PC-9 (cell line): ENCODE data around the gene MDN1. TPM values are rescaled to one million over a fixed set of nuclear protein-coding genes. Genes with fewer than 3 reads are reported as not detected.

ENCODE experiments used
- BruUV-seq: library from RNA; stranded (reverse); fragments of 400-500 nt; replicated peaks from 2 replicates; lab custom pipeline; 2021; lab: Mats Ljungman, UMichigan
- CTCF ChIA-PET: fragments of 300-600 bp; sonication (Branson Sonifier 250); formaldehyde crosslinking; loops from one replicate; lab custom pipeline; 2022; ENCODE audit warnings: antibody characterized with exemption; lab: Charles Lee
- POLR2A ChIA-PET: fragments of 300-600 bp; sonication (Branson Sonifier 250); formaldehyde crosslinking; loops from one replicate; lab custom pipeline; 2022; ENCODE audit warnings: antibody characterized with exemption; ENCODE audit not compliant: unreplicated experiment; lab: Charles Lee
- DNase-seq, 2 experiments: peaks; one replicate each; pipeline versions ENCODE4 v3.0.0 to v3.0.0-alpha.2; 2015 to 2022; ENCODE audit warnings: mixed read lengths in 1 of 2
- H2AFZ ChIP-seq: fragments of 200-600 bp; sonication (generic); 2 replicates; pipeline ENCODE4 v1.8.1; 2017; ENCODE audit warnings: antibody characterized with exemption
- H3F3A ChIP-seq: fragments of 200-600 bp; sonication (generic); 2 replicates; pipeline ENCODE4 v1.8.1; 2017; ENCODE audit warnings: antibody characterized with exemption, mild to moderate bottlenecking, low read depth; ENCODE audit not compliant: insufficient read depth
- H3K27ac ChIP-seq: fragments of 200-600 bp; sonication (generic); 2 replicates; pipeline ENCODE4 v1.6.1; 2016; ENCODE audit warnings: mixed run types
- H3K27me3 ChIP-seq: fragments of 200-600 bp; sonication (generic); 2 replicates; pipeline ENCODE4 v1.6.1; 2016; ENCODE audit warnings: low read depth, mixed run types; ENCODE audit not compliant: insufficient read depth
- H3K36me3 ChIP-seq: fragments of 200-600 bp; sonication (generic); 2 replicates; pipeline ENCODE4 v1.6.1; 2016; ENCODE audit warnings: low read depth, mixed run types
- H3K4me1 ChIP-seq: fragments of 200-600 bp; sonication (generic); replicated peaks from 2 replicates; pipeline ENCODE4 v1.6.1; 2016; ENCODE audit warnings: mixed run types; ENCODE audit not compliant: insufficient read depth
- H3K4me2 ChIP-seq: fragments of 200-600 bp; sonication (generic); 2 replicates; pipeline ENCODE4 v1.6.1; 2017; ENCODE audit warnings: mixed run types
- H3K4me3 ChIP-seq: fragments of 200-600 bp; sonication (generic); 2 replicates; pipeline ENCODE4 v1.6.1; 2016; ENCODE audit warnings: mixed run types
- H3K79me2 ChIP-seq: fragments of 200-600 bp; sonication (generic); 2 replicates; pipeline ENCODE4 v1.6.1; 2017; ENCODE audit warnings: low read depth, mixed run types
- H3K9me2 ChIP-seq: fragments of 200-600 bp; sonication (generic); 2 replicates; pipeline ENCODE4 v1.8.1; 2017; ENCODE audit warnings: mild to moderate bottlenecking; ENCODE audit not compliant: insufficient read depth
- H3K9me3 ChIP-seq: fragments of 200-600 bp; sonication (generic); 2 replicates; pipeline ENCODE4 v1.8.1; 2016; ENCODE audit warnings: low read depth; ENCODE audit not compliant: insufficient read depth
- H4K20me1 ChIP-seq: fragments of 200-600 bp; sonication (generic); 2 replicates; pipeline ENCODE4 v1.8.1; 2017; ENCODE audit not compliant: insufficient read depth
- CTCF ChIP-seq: fragments of 200-600 bp; sonication (generic); conservative IDR thresholded peaks from 2 replicates; pipeline ENCODE4 v1.6.1; 2017; ENCODE audit warnings: mixed run types, antibody characterized with exemption, mild to moderate bottlenecking, moderate library complexity
- EZH2 ChIP-seq: fragments of 200-600 bp; sonication (generic); IDR thresholded peaks from 2 replicates; pipeline ENCODE4 v1.8.0; 2017; ENCODE audit warnings: antibody characterized with exemption, low read depth
- intact Hi-C: fragments of 100-400 bp; cut with micrococcal nuclease; formaldehyde crosslinking; loops from one replicate; pipeline ENCODE4 v1.10.0; 2022; ENCODE audit not compliant: unreplicated experiment
- total RNA-seq: library from RNA; stranded (reverse); gene quantifications from 2 replicates; pipeline ENCODE4 v1.2.3, GENCODE V29; 2021

The MDN1 gene
- total RNA-seq, 1 experiment from 2014 or later: 38.6 TPM

- Histone ChIP-seq H3K79me2 (no peaks in the 10 kb centered on the region), H3K9me2 (no peaks in the 10 kb centered on the region), H3K9me3 (no peaks in the 10 kb centered on the region), H3F3A (no peaks in the 10 kb centered on the region), H3K27ac (no peak overlapping the region), H3K27me3 (no peaks in the 10 kb centered on the region), H2AFZ (no peak overlapping the region), H3K4me3 (no peak overlapping the region), H3K4me2 (no peak overlapping the region), H3K4me1 (no peaks in the 10 kb centered on the region), H3K36me3 (0 out of 2 replicates have a peak, but pooled peaks cover 4% of the 10 kb centered on the region), H4K20me1 (no peaks in the 10 kb centered on the region)
- DNase-seq: no peak
- CTCF ChIA-PET: no interaction called here
- intact Hi-C loops: no loop called here
- no TSS peak for BruUV-seq
- POLR2A ChIA-PET: no interaction called here
- TF ChIP-seq EZH2 (no peak), CTCF (no peak)
These were observed 162.0 kb downstream of the MDN1 start for GRCh38 chr6:89657445-89658158.

- no peaks in the 10 kb centered on the region for H3F3A ChIP-seq
- no peak overlapping the region for H3K4me3 ChIP-seq
- no peak for TF ChIP-seq EZH2
- H3K4me1 ChIP-seq: peaks cover 3% of the 10 kb centered on the region; the same call in 1 of the 2 replicates
- H4K20me1 ChIP-seq: no peaks in the 10 kb centered on the region
- H3K9me2 ChIP-seq: no peaks in the 10 kb centered on the region
- H3K27me3 ChIP-seq: no peaks in the 10 kb centered on the region
- BruUV-seq: no TSS peak
- no peak overlapping the region for H3K27ac ChIP-seq
- POLR2A ChIA-PET: no interaction called here
- CTCF ChIA-PET: no interaction called here
- intact Hi-C loops: no loop called here
- no peak for DNase-seq
- no peaks in the 10 kb centered on the region for H3K79me2 ChIP-seq
- H3K9me3 ChIP-seq: no peaks in the 10 kb centered on the region
- H2AFZ ChIP-seq: no peak overlapping the region
- no peak overlapping the region for H3K4me2 ChIP-seq
- H3K36me3 ChIP-seq: 0 out of 2 replicates have a peak, but pooled peaks cover 4% of the 10 kb centered on the region
These were observed 164.5 kb downstream of the MDN1 start for GRCh38 chr6:89655122-89655521.

- no peak overlapping the region for H3K4me3 ChIP-seq
- CTCF ChIA-PET: no interaction called here
- no peak overlapping the region for H3K4me2 ChIP-seq
- TF ChIP-seq EZH2 (no peak), CTCF (no peak)
- no peaks in the 10 kb centered on the region for H3K27me3 ChIP-seq
- H3F3A ChIP-seq: no peaks in the 10 kb centered on the region
- DNase-seq: no peak
- no peaks in the 10 kb centered on the region for H4K20me1 ChIP-seq
- no peaks in the 10 kb centered on the region for H3K36me3 ChIP-seq
- no TSS peak for BruUV-seq
- intact Hi-C loops: no loop called here
- H3K4me1 ChIP-seq: peaks cover 11% of the 10 kb centered on the region; the same call in 1 of the 2 replicates
- H3K27ac ChIP-seq: no peak overlapping the region
- POLR2A ChIA-PET: no interaction called here
- H2AFZ ChIP-seq: no peak overlapping the region
- no peaks in the 10 kb centered on the region for H3K79me2 ChIP-seq
- H3K9me2 ChIP-seq: no peaks in the 10 kb centered on the region
- no peaks in the 10 kb centered on the region for H3K9me3 ChIP-seq
These were observed 169.0 kb downstream of the MDN1 start for GRCh38 chr6:89650579-89650978.
